Fibroblast of the aortic adventitia (primary cell): ENCODE data around the gene RGL1. TPM values are rescaled to one million over a fixed set of nuclear protein-coding genes. Genes with fewer than 3 reads are reported as not detected.
"Not testable (repeated sequence)": the region's sequence is repeated elsewhere in the genome, so short reads cannot be mapped to it uniquely, and the experiment has no call there.

Experiments
- DNase-seq: peaks from one replicate; pipeline ENCODE4 v3.0.0-alpha.2; 2010; ENCODE audit warnings: low read depth
- H3K4me3 ChIP-seq: 2 replicates; pipeline ENCODE4 v1.5.1; 2011; ENCODE audit warnings: low read depth, mild to moderate bottlenecking, control low read depth, low read length, moderate library complexity
- CTCF ChIP-seq: IDR thresholded peaks from 2 replicates; pipeline ENCODE4 v1.5.1; 2011; ENCODE audit warnings: mild to moderate bottlenecking, low read length, control low read depth, inconsistent platforms; ENCODE audit not compliant: insufficient read depth
- total RNA-seq: library from RNA; depleted of rRNA; stranded (reverse); fragments of >200 nt; gene quantifications from 2 replicates; pipeline ENCODE4 v1.2.3, GENCODE V29; 2012; ENCODE audit warnings: low replicate concordance

Gene RGL1
- total RNA-seq, result 55.1 and 100 TPM in 2 replicates

GRCh38 chr1:183804916-183805841 is at the start of gene RGL1:
Gene RGL1, plus strand, starts transcription at chr1:183805120. Its CDS starts 178 bp downstream, at chr1:183805298.
- peak within 1 kb of the TSS; percentile 83 for H3K4me3 ChIP-seq
- peak; percentile 82 for DNase-seq
- no peak for TF ChIP-seq CTCF

- no peak overlapping the region for H3K4me3 ChIP-seq
- no peak for DNase-seq
- no peak for TF ChIP-seq CTCF
Measured at GRCh38 chr1:183756326-183756725, 48.6 kb upstream of the RGL1 start.

- DNase-seq, result peak; percentile 80
- no peak overlapping the region for H3K4me3 ChIP-seq
- TF ChIP-seq CTCF, result no peak
Measured at GRCh38 chr1:183757061-183757460, 47.9 kb upstream of the RGL1 start.

- DNase-seq, result no peak
- H3K4me3 ChIP-seq, result no peak overlapping the region
- TF ChIP-seq CTCF, result no peak
Measured at GRCh38 chr1:183758913-183759312, 46.0 kb upstream of the RGL1 start.

- H3K4me3 ChIP-seq, result no peak overlapping the region
- DNase-seq, result no peak
- TF ChIP-seq CTCF, result no peak
Measured at GRCh38 chr1:183760661-183761060, 44.3 kb upstream of the RGL1 start.

GRCh38 chr1:183761871-183762270 is 43.0 kb upstream of the RGL1 start:
- DNase-seq, result peak; percentile 82
- no peak for TF ChIP-seq CTCF
- H3K4me3 ChIP-seq, result no peak overlapping the region

GRCh38 chr1:183762856-183763255 is 42.1 kb upstream of the RGL1 start:
- not testable (repeated sequence) for H3K4me3 ChIP-seq, DNase-seq
